Stimulated activated CD4-positive, alpha-beta T cell treated with anti-CD3 and anti-CD28 coated beads, Interleukin-1b, Interleukin-23, amount 100 ng/mL, for 4 hours (primary cell): ENCODE data around the gene KIF21A.
"Not testable (repeated sequence)": the region's sequence is repeated elsewhere in the genome, so short reads cannot be mapped to it uniquely, and the experiment has no call there.

Experiments
- DNase-seq, 2 donors: peaks; one replicate each; pipeline ENCODE4 v3.0.0-alpha.2; 2020; ENCODE audit warnings: low read depth in 2 of 2

KIF21A gene

DNA sequence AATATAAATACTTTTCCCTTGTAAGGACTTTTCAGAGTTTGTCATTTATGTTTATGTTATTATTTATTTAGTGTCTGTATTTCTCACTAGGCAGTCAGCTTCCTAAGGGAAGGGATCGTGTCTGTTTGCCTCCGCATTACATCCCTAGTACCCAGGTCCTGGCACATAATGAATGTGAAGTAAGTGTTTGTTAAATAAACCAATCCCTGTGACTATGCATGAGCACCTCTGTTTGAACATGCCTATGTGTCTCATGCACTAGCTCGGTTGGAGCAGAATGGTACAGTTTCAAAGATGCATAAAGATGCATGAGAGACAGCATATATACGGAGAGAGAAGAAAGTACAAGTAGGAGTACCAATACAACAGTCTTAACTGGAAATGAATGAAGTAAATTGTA, 99.3 kb downstream of the KIF21A start:
- no peak for DNase-seq

DNA sequence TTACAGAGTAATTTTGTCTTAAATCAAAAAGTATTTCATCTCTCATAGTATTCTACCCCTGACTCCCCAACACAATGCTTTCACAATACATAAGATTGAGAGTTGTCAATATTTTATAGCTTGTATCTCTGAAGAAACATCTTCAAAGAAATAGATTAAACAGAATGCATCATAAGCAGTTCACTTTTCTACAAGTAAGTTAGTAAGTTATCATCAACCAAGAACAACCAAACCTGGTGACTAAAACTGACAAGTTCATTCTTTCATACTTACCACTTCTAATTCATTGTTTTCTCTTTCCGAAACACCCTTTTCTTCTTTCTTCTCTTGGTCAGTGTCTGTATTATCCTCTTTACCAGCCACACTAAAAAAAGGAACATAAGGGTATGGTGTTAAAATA, 101.2 kb downstream of the KIF21A start:
- no peak for DNase-seq

DNA sequence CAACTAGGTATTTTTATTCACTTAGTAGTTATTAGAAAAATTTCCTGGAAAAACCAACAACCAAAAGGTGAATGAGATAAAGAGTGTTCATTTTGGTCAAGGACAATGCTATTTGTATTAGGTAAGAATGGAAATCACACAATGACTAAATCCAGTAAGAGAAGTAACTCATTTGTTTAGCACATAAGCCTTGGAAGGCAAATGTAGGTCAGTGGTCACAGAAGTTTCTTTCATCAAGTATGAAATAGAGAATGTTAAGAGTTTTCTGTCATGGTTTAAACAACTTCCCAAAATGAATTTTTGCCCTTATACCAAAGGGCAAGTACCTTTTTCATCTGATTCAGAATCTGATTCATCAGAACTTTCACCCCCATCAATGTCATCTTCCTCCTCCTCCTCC, 101.7 kb downstream of the KIF21A start:
- DNase-seq = no peak

DNA sequence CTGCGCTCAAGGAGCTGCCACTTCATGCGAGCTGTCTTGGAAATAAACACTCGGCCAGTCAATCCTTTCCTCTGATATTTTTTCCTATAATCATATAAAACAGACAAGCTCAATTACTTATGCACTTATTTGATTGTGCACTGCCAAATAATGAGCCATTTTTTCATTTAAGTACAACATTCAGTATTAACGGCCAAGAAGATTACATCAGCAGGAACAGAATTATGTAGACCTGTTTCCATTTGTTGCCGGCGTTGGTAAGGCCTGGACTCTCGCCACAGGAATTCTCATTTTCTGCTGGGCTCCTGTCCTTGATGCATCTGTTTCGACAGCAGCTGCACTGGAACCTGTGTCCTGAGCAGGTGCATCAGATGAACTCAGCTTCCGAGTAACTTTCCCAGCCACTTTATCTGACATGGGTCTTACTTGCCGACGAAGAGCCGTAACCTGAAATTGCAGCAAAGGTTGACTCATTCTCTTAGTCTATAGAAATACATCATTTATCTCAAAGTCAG, 110.2 kb downstream of the KIF21A start:
- DNase-seq = no peak

DNA sequence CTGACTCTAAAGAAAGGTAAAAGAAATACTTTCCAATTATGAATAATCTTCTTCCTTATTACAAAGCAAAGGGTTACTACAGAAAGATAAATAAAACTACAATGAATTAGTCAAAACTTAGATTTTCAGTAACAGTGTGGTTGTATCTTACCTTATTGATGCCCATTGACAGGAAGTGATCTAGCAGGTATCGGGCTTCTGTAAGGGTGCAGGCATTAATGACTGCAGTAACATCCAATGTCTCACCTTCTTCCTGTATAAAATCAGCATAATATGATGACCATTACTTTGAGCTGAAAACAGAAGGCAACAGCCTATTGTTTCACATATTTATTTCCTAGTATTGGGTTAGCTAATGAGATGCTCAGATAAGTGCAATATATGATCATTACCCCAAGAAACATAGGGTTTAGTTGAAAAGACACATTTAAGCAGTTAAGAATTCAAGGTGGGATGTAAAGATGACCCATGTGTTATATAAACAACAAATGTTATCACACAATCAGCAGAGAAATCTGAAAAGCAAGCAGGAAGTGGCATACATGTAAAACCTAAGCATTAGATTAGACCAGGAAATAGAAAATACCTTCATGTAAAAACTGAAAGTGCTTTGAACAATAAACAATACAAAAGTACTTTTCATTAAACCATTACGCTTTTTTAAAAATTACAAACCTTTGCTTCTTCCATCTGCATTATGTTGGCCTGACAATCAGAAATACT, 111.2 kb downstream of the KIF21A start:
- DNase-seq = no peak

DNA sequence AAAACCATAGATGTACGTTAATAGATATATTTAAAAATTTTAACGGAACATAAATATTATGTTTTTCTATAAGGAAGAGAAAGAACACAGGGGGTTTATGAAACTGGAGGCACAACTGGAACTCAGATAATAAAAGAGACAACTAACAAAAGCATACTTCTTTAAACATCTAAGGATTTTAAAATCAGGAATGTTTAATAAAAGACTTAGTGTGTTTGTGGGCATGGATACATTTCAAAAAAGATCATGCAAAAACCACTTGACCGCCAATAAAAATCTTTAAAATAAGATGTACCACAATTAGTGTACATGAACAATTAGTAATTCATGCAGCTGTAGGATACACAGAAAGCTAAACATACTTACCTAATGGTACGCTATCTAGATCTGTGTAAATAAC, 113.0 kb downstream of the KIF21A start:
- no peak for DNase-seq

DNA sequence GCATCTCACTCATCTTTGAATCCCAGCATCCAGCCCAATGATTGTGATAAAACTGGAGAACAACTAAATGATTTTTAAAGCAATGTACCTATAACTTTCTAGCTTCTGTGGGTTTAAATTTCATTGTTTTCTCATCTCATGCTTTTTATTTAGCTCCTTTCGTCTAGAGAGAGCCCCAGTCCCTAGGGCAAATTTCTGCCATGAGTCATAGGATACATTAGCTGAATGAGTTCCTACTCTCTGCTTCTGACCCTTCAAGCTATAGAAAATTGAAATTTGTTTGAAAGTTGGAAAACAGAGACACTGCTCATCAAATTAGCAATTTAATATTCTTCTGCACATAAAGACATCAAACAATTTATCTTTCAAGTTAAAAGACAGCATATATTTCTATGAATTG, 113.9 kb downstream of the KIF21A start:
- no peak for DNase-seq

DNA sequence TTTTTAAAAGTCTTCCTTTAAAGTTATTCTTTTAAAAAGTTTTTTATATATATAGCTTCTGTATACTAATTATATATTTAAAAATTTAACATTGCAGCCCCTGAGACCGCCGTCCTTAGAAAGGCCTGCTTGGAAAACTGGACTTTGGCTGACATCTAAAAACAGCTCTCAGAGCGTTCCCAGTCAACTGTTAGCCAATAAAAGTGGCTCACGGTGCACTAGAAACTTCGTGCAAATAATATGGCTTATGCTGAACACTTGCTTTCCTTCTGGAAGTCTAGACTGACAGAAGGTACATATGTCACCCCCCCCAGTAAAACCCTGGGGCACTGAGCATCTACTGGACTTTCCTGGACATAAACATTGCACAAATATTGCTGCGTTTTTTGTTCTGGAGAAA, 115.0 kb downstream of the KIF21A start:
- DNase-seq = no peak

DNA sequence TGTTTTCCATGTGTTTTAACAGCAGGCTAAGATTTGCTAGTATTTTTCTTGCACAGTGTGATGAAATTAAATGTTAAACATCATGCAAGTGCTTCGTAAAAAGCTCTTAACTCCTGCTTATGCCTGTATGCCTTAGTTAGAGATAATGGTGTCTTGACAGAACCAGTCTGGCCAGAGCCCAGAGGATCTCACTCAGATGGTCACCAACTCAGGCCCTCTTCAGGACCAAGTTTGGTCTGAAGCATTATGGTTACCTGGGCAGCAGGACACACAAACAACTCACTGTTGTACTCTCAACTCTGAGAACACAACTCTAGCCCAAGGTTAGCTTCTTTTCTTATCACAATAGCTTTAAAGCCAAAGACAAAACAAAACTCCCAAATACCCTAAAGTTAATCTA, 115.4 kb downstream of the KIF21A start:
- DNase-seq = no peak

DNA sequence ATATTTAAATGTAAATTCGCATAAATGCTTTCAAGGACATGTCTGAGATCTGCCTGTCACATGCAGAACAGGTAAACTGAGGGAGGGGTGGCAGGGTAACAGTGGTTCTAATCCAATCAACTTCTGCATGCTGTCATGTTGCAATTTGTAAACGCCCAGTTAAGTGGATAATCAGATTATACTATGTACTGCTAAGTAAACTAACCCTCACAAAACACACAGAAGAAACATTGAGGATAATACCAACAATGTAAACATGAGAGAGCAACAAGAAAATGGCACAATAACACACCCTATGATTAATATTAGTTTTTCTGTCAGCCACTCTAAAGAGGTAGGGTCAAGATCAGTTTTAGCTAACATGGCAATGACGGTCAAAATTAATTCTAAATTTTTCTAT, 123.7 kb downstream of the KIF21A start:
- no peak for DNase-seq

DNA sequence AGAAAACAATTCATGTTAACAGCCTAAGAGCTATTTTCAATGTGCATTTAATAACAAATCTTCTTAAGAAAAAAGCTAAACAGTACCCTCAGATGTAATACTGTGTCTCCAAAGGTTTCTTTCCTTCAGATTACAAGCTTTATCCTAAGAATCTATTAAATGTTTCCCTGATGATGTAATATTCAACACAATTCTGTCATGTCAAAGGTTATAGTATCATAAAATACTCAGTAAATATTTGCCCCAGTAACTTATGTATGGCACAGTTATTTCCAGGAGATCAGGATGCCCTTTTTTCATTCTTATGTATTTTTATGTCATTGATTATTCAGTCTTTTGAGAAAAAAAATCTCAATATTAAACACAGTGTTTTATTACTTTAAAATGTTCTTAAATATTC, 128.4 kb downstream of the KIF21A start:
- DNase-seq = no peak

DNA sequence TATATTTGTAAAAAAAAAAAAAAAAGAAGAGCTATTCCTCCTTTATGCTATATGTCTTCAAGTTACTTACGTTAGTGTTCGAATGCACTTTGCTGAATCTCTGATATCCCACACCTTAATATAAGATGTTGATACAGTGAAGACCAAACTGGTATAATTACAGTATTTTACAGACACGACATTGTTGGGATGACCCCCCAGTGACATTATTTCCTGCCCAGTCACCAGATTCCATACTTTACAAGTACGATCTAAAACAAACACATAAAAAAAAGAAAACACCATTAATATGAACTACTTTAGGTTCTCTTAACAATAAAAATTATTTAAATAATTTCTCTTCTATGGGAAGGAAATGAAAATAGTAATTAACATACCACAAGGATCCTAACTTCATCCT, 133.4 kb downstream of the KIF21A start:
- no peak for DNase-seq

DNA sequence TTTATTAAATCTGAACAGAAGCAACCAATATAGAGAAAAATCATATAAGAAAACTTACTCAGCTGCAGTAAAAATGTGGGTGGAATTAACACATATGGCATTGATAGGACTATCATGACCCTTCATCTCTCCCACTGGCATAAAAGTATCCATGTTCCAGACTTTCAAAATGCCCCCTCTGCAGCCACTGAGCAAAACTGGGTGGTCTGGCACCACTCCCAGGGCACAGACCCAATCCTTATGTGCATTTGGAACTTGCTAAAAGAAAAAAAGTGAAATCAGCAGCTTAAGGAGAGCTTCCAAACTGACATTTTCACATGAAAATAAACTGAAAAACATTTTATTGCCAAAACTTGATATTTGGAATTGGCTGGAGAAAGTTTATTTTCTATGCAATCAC, 141.5 kb downstream of the KIF21A start:
- no peak for DNase-seq

DNA sequence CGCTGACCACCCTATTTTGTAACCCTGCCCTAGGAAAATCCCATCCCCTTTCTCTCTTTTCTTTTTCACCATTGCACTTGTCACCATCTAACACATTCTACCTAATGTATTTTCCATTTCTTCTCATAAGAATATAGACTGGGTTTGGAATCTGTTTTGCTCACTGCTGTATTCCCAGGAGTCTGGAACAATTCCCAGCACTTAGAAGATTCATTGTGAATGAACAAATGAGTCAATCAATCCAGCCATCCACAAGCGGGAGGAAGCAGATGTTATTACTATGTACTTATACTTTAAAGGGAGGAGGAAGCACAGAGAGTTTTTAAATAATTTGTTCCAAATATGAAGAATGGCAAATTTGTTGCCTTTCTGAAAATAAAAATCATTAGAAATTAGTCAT, 142.1 kb downstream of the KIF21A start:
- no peak for DNase-seq

DNA sequence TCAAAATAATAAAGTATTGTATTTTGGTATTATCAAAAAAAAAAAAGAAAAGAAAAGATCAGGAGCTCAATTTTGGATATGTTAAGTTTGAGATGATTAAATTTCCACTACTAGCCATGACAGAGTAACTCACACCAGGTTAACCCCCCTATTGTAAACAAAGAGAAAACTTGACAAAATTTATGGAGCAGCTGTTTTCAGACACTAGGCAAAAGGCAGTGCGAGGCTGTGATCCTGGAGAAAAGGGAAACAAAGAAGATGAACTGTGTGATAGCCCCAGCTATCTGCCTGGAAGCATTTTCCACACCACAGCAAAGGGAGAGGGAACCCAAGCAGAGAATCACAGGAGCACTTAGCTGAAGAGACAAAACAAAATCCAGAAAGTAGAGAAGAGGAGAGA, 145.0 kb downstream of the KIF21A start:
- DNase-seq = no peak

DNA sequence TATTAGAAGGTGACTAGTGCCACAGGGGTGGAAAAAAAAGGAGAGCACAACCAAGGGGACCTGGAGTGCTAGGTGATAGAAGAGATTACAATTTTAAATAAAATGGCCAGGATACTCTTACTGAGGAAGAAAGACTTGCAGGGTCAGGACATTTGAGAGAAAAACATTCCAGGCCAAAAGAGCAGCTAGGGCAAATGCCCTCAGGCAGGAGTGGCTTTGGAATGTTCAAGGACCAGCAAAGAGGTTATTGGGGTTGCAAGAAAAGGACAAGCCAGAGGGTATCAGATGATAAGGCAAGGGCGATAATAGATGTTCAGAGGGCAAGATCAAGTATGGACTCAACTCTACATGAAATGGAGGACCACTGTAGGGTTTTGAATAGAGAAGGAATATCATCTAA, 146.4 kb downstream of the KIF21A start:
- DNase-seq = no peak

DNA sequence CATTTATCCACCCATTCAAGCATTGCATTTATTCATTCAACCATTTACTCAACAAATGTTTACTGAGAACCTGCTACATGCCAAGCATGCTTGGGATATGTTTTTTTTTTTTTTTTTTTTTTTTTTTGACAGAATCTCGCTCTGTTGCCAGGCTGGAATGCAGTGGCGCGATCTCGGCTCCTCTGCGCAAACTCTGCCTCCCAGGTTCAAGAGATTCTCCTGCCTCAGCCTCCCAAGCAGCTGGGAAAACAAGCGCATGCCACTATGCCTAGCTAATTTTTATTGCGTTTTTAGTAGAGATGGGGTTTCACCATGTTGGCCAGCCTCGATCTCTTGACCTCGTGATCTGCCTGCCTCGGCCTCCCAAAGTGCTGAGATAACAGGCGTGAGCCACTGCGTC, 147.3 kb downstream of the KIF21A start:
- DNase-seq = not testable (repeated sequence)

DNA sequence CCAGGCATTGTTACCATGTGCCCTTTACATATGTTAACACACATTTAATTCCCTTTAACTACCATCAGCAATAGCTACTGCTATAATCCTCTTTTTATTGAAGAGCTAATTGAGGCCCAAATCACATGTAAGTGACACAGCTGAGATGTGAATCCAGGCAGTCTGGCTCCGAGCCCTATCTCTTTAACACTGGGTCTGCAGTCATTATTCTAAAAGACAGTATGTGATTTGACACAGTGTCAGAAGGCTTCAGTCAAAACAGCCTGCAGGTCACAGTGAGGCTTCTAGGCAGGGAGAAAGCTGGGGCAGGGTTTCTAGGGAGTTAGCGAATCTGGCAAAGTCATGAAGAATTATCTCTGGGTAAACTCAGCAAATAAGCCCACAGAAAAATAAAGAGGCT, 148.2 kb downstream of the KIF21A start:
- DNase-seq = no peak

DNA sequence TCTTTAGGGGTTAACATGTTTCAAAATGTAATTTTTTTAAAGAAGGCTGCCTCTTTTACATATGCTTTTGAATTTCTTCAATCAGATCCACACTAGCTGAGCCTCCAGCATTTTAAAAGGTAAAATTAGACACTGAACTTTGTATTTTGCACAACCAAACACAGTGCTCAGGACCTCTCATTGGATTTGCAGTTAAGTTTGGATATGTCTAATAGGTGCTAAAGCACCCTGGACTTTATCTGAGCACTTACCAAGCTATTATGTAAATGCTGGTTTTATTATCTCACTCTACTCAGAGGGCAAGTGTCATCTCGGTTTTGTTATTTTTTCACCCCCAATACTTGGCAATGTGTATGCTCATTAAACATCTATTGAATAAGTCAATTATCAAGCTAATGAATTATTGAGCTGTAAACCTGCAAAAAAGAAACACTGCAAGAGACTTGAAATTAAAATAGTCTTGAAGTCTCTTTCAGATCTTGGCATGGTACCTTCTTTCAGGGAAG, 150.7 kb downstream of the KIF21A start:
- DNase-seq = no peak

DNA sequence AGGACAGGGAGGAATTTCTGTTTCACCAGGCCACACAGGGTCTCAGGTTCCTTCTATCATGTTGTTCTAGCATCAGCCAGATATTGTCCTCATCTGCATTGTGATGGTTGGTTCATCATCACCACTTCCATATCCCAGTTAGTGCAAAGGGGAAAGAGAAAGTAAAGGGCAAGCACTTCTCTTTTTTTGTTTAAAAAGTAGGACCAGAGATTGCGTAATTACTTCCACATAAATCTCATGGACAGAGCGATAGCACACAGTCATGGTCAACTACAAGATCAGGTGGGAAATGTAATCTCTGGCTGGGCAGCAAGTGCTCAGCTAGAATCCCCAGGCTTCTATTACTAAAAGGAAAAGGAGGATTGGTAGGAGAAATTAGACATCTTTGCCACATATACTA, 155.1 kb downstream of the KIF21A start:
- no peak for DNase-seq

DNA sequence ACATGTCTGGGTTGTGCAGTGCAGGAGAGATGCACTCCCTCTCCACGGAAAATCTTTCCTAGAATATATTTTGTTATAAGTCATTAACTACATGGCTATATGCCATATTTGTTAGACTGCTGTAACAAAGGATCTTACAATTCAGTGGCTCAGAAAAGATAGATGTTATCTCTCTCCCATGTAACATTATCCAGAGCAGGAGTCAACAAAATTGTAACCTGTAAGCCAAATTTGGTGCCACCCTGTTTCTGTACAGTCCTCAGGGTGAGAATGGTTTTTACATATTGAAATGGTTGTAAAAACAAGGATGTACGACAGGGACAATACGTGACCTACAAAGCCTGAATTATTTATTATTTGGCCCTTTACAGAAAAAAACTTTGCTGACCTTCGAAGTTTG, 155.5 kb downstream of the KIF21A start:
- DNase-seq = no peak

DNA sequence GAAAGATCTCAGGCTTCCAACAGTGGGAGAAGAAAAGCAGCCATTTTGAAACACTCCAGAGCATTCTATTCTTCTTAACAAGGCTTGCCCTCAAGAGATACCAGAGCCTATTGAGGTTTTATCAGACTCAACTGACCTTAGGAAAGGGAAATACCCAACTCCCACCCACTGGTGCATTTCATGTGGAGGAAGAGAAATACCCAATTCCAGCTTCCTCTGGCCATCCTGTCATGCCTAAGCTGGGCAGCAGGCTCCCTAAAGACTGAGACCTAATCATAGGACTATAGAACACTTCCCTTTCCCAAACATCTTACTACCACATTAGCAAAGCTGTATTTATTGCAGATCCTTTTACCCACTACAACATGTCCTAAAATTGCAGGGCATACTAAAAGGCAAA, 164.5 kb downstream of the KIF21A start:
- no peak for DNase-seq

DNA sequence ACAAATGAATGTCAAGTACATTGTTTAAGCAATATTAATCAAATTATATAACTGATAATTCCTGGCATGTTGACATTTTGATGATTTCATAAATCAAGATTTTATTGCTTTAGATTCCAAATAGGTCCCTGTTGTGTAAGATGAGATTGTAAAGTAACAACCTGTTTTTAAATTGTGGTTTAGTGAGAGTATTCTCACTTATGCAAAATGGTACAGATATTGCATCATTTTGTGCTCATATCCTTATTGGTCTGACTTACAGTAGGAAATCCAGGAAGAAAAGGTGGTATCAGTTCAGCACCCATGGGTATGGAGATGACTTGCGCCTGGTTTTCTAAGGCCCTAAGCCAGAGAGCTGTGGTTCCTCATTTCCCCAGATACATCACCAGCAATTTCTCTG, 165.5 kb downstream of the KIF21A start:
- no peak for DNase-seq

DNA sequence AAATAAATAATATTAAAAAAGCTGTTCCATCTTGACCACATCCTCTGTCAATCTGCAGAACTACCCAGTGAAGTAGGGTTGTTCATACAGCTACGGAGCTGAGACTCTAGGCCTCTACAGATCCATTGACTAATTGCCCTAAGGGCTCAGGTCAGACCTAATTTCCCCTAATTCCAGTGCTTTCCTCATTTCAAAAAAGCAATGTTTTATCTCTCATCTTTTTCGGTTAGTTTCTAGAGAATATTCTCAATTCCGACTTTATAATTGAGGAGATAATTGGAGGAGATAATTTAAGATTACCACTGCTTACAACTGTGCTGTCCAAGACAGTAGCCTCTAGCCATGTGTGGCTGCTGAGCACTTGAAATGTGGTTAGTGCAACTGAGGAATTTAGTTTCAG, 167.1 kb downstream of the KIF21A start:
- DNase-seq = no peak
